AG10803 (cell line): ENCODE results near the gene ZBTB7A.

ENCODE experiments used
- DNase-seq: peaks from one replicate; pipeline ENCODE4 v3.0.0; 2010; ENCODE audit warnings: low read depth
- H3K4me3 ChIP-seq: 2 replicates; pipeline ENCODE4 v1.5.1; 2011; ENCODE audit warnings: mild to moderate bottlenecking, low read length, control low read depth
- CTCF ChIP-seq: conservative IDR thresholded peaks from 2 replicates; pipeline ENCODE4 v1.5.1; 2011; ENCODE audit warnings: mild to moderate bottlenecking, low read length, control low read depth, inconsistent platforms

Gene ZBTB7A

DNA sequence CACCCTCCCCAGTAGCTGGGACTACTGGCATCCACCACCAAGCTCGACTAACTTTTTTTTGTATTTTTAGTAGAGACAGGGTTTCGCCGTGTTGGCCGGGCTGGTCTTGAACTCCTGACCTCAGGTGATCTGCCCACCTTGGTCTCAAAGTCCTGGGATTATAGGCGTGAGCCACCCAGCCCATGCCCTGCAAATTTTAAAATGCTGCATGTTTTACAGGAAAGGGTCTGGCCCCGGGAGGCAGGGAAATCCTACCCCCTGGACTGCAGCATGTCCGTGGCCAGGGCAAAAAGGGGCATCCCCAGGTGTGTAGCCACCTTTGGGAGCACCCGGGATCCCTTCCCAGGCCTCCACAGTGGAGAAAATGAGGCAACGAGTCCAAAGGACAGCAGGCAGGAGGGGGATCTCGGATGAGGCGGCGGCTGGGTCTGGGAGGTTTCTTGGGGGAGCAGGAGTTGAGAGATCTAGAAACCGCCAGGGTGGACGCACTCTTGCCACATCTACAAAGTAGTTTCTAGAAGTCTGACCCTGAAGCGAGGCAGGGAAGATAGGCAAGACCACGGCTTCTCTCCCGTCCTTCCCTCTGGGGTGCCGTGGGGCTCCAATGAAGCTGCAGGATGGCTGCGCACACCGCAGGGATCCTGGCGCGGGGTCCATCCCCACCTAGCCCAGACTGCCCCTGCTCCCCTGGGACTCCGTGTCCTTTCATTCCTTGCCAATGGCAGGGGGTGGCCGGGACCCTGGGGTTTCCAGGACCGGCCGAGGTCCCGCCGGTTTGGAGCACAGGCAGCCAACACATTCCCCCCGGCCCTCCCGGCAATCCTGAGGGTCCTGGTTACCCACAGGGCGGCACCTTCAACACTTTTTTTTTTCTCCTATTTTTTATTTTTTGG is 21.3 kb upstream of the ZBTB7A start:
- no peak for TF ChIP-seq CTCF
- DNase-seq, result no peak
- H3K4me3 ChIP-seq, result no peak overlapping the region

DNA sequence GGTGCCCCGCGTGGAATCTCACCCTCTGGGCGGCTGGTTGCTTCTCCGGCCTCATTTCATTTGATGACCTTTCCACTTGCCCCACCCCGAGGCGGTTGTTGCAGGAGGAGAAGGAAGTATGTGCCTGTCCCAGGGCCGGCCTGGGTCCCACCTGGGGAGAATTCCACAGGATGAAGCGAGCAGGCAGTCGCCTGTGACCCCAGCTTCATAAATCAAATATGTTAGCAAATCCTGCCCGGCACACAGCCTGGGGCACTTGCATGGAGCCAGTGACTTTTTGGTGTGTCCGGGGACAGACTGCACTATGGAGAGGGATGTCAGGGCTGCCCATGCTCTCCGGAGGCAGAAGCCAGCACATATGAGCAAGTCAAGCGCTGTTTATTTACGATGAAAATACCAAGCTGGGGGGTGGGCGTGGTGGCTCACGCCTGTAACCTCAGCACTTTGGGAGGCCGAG is 19.7 kb upstream of the ZBTB7A start:
- no peak for TF ChIP-seq CTCF
- no peak overlapping the region for H3K4me3 ChIP-seq
- DNase-seq, result no peak

- DNase-seq, result no peak
- TF ChIP-seq CTCF, result no peak
These were observed 17.8 kb upstream of the ZBTB7A start for GRCh38 chr19:4084547-4084877.

DNA sequence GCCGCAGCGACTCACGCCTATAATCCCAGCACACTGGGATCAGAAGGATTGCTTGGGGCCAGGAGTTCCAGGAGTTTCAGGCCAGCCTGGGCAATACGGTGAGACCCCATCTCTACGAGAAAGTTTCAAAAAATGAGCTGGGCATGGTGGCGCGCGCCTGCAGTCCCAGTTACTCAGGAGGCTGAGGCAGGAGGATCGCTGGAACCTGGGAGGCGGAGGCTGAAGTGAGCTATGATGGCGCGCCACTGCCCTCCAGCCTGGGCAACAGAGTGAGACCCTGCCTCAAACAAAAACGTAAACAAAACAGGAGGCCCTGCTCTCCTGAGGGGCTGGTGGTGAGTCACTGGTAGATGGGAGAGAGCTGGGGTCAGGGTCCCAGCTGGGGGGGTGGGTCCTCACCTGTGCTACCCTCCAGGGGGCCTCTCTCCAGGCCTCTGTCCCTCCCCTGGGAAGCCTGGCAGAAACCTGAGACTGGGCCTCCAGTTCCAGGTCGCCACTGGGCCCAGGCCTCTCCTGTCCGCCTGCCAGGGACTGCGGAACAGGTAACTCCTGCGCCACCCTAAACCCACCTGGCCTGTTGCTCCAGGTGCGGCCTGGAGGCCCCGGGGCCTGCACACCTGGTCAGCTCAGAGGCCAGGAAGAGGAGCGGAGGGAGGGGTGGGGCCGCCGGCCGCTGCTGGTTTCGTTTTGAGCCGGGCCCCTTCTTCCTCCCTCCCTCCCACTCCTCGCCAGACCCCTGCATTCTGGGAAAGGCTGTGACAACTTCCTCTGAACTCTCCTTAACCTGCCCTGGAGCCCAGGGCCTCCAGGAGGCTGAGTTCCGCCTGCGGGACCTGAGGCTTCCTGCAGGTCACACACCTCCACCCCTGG is 17.2 kb upstream of the ZBTB7A start:
- no peak for TF ChIP-seq CTCF
- no peak overlapping the region for H3K4me3 ChIP-seq
- no peak for DNase-seq

More at GRCh38 chr19:4084547-4084877, 17.8 kb upstream of the ZBTB7A start:
- H3K4me3 ChIP-seq, result no peak overlapping the region

- DNase-seq, result no peak
- no peak for TF ChIP-seq CTCF
- no peak overlapping the region for H3K4me3 ChIP-seq
These were observed 15.5 kb upstream of the ZBTB7A start for GRCh38 chr19:4082172-4082571.

GRCh38 chr19:4081441-4082129 is 14.9 kb upstream of the ZBTB7A start:
- no peak overlapping the region for H3K4me3 ChIP-seq
- TF ChIP-seq CTCF, result no peak
- no peak for DNase-seq
